HepG2 (cell line): ENCODE measurements around the gene CA6.

Experiments used
- DR1 ChIP-seq: sonication (generic); formaldehyde crosslinking; IDR thresholded peaks from 2 replicates; pipeline ENCODE4 v1.8.0; 2021; ENCODE audit warnings: mild to moderate bottlenecking, missing genetic modification reagents, inconsistent platforms
- SP2 ChIP-seq: sonication (generic); formaldehyde crosslinking; IDR thresholded peaks from 2 replicates; pipeline ENCODE4 v1.5.1; 2020; ENCODE audit warnings: mild to moderate bottlenecking, missing genetic modification reagents
- ZNF607 ChIP-seq: sonication (generic); formaldehyde crosslinking; IDR thresholded peaks from 2 replicates; pipeline ENCODE4 v1.5.1; 2020; ENCODE audit warnings: missing genetic modification reagents, mild to moderate bottlenecking, borderline replicate concordance
- TF ChIP-seq, protein P1 (sequence below): sonication (generic); formaldehyde crosslinking; IDR thresholded peaks from 2 replicates; pipeline ENCODE4 v1.8.0; 2022; ENCODE audit warnings: low read depth, missing genetic modification reagents

- TF ChIP-seq, protein P1, sequence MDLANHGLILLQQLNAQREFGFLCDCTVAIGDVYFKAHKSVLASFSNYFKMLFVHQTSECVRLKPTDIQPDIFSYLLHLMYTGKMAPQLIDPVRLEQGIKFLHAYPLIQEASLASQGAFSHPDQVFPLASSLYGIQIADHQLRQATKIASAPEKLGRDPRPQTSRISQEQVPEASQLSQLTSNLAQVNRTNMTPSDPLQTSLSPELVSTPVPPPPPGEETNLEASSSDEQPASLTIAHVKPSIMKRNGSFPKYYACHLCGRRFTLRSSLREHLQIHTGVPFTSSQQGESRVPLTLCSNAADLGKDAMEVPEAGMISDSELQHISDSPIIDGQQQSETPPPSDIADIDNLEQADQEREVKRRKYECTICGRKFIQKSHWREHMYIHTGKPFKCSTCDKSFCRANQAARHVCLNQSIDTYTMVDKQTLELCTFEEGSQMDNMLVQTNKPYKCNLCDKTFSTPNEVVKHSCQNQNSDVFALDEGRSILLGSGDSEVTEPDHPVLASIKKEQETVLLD (CRISPR knock-in tag), result no peak
- TF ChIP-seq DR1 (CRISPR knock-in tag), result no peak
- TF ChIP-seq ZNF607 (CRISPR knock-in tag), result no peak
- no peak for TF ChIP-seq SP2 (CRISPR knock-in tag)
Measured at GRCh38 chr1:8981169-8981568, 35.5 kb downstream of the CA6 start.
